Pancreas (tissue), 10 donors: ENCODE results near the gene CYP39A1. TPM values are rescaled to one million over a fixed set of nuclear protein-coding genes. Genes with fewer than 3 reads are reported as not detected.
A peak's percentile ranks its signal among the peaks of the same experiment; 100 is the strongest.

Source experiments
- ATAC-seq, 4 donors: fragments of 200-7000 bp; cut with Tn5 transposase; one replicate each; pipeline versions ENCODE4 v1.8.0 to v1.9.1; 2020; ENCODE audit warnings: mild to moderate bottlenecking in 4 of 4, moderate library complexity in 4 of 4
- DNase-seq, 6 donors: peaks; one replicate each; pipeline ENCODE4 v3.0.0-alpha.2; 2020
- FAIRE-seq: peaks from 2 replicates; lab custom pipeline; 2012; peaks lifted over from hg19 to GRCh38; lab: Jason Lieb, UNC
- H3K27ac ChIP-seq, 4 donors: fragments of 200-600 bp; sonication (generic); 1 replicate in 3 of 4; 2 replicates in 1 of 4; pipeline versions ENCODE4 v1.5.0 to v1.8.0; 2020
- H3K27me3 ChIP-seq, 4 donors: fragments of 200-600 bp; one replicate each; pipeline ENCODE4 v1.8.0; 2021
- H3K36me3 ChIP-seq, 3 donors: fragments of 200-600 bp; sonication (generic) in 1 of 3; one replicate each; pipeline versions ENCODE4 v1.5.0 to v1.8.0; 2020 to 2021
- H3K4me1 ChIP-seq, 3 donors: fragments of 200-600 bp; one replicate each; pipeline ENCODE4 v1.8.0; 2021
- H3K4me3 ChIP-seq, 4 donors: fragments of 200-600 bp; sonication (generic) in 2 of 4; one replicate each; pipeline versions ENCODE4 v1.5.0 to v1.8.0; 2020 to 2021
- H3K9me3 ChIP-seq, 4 donors: fragments of 200-600 bp; one replicate each; pipeline ENCODE4 v1.8.0; 2021
- WGBS, 2 donors: extraction: QIAGEN DNeasy Blood & Tissue Kit; methylation state at CpG; one replicate each; pipeline ENCODE4 v1.1.7; 2013; 5-methylcytosine and 5-hydroxymethylcytosine counted together
- intact Hi-C, 3 donors: fragments of 100-400 bp; cut with DNase I; formaldehyde crosslinking; loops; one replicate each; pipeline versions ENCODE4 v1.11.1 to v1.14.2; 2022
- polyA plus RNA-seq, 2 donors: library from polyadenylated mRNA; stranded (reverse); fragments of 200-250 nt; gene quantifications; one replicate each; pipeline ENCODE4 v1.2.3, GENCODE V29; 2013
- total RNA-seq, 6 donors: library from RNA; stranded (reverse); fragmentation: NEBNext Ultra II Directional in 4 of 6; extraction: Animal tissue kit (Norgen Biotek cat#: 25700) in 4 of 6; gene quantifications; one replicate each; pipeline versions ENCODE4 v1.2.1 to v1.2.4, GENCODE V29; 2021 to 2023
- TF ChIP-seq, protein P1 (sequence below), 4 donors: fragments of 200-600 bp; sonication (generic) in 3 of 4; IDR thresholded peaks; one replicate each; pipeline versions ENCODE4 v1.5.0 to v1.8.0; 2021; ENCODE audit warnings: antibody characterized with exemption in 4 of 4
- donor health status: healthy with polysubstance abuse.
- donor health status: DM: no; HTN: no; CAD: no; lungs with moderate emphysema.
- donor health status: DM: no; HTN: no; CAD: no.
- donor health status: control.
- donor health status: control.
- donor health status: Bipolar disorder and iron deficiency.
- donor health status: DM: yes; HTN: yes; CAD: no.
- donor health status: DM: no; HTN: no; CAD: no.
- donor health status: DM: no; HTN: no; CAD: no.
- donor health status: DM: yes; HTN: yes; CAD: no.

Gene CYP39A1
- total and polyA plus RNA-seq, 8 donors: 1.3 to 7.8 (median 3.4) TPM

DNA sequence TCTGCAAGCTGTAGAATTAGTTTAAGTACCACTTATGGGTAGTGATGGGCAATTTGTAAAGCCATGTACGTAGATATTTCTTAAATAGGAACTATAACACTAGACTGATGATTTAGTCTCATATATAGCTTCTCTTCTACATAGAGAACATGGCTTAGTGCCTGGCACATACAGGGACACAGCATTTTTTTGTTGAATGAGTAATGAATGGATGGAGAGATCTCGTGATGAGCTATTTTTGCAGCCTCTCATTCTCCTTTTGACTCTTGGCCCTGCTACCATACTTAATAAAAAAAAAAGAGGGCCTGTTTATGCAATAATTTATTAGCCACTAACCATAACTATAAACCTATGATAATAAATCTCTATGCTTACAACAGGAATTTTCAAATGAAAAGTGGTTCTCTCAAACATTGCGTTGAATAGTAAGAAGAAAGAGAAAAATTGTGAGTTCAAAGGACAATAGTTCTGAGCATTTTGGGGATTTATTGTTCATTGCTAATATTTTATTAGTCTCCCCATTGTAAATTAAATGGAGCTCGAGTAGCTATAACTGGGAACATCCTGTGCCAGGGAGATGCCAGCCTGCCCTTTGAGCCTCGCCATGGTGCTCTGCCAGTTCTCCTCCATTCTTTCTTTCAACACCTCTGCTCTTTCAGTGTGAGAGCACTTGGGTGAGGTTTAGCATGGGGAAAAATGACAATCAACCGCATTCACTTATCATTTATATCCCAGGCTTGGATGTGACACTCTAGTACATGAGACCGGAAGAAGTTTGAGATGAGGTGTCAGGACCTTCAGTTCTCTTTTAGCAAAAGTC is 146.7 kb downstream of the CYP39A1 start:
- 87 to 91% methylated on average over 7 of the region's 7 CpGs for WGBS, 2 donors
- H3K9me3 ChIP-seq: no peaks in the 10 kb centered on the region
- no peaks in the 10 kb centered on the region for H3K36me3 ChIP-seq
- ATAC-seq: no peak
- TF ChIP-seq, protein P1, sequence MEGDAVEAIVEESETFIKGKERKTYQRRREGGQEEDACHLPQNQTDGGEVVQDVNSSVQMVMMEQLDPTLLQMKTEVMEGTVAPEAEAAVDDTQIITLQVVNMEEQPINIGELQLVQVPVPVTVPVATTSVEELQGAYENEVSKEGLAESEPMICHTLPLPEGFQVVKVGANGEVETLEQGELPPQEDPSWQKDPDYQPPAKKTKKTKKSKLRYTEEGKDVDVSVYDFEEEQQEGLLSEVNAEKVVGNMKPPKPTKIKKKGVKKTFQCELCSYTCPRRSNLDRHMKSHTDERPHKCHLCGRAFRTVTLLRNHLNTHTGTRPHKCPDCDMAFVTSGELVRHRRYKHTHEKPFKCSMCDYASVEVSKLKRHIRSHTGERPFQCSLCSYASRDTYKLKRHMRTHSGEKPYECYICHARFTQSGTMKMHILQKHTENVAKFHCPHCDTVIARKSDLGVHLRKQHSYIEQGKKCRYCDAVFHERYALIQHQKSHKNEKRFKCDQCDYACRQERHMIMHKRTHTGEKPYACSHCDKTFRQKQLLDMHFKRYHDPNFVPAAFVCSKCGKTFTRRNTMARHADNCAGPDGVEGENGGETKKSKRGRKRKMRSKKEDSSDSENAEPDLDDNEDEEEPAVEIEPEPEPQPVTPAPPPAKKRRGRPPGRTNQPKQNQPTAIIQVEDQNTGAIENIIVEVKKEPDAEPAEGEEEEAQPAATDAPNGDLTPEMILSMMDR (IDR thresholded peaks at IDR 0.05): no peak
- no peaks in the 10 kb centered on the region for H3K27me3 ChIP-seq
- H3K27ac ChIP-seq: no peak overlapping the region
- FAIRE-seq: no peak
- peaks cover 17 to 25% (median 23%) of the 10 kb centered on the region in 3 donors for H3K4me1 ChIP-seq
- intact Hi-C loops: no loop called here
- no peak overlapping the region for H3K4me3 ChIP-seq
- no peak for DNase-seq

GRCh38 chr6:46504242-46504641 is 148.4 kb downstream of the CYP39A1 start:
- Histone ChIP-seq H3K36me3 (no peaks in the 10 kb centered on the region), H3K9me3 (no peaks in the 10 kb centered on the region), H3K4me3 (no peak overlapping the region), H3K27me3 (no peaks in the 10 kb centered on the region), H3K4me1 (peaks cover 11 to 19% (median 17%) of the 10 kb centered on the region in 3 donors), H3K27ac (no peak overlapping the region)
- TF ChIP-seq, protein P1 (IDR thresholded peaks at IDR 0.05): no peak
- intact Hi-C loops: no loop called here
- FAIRE-seq: no peak
- DNase-seq: no peak
- ATAC-seq: no peak

DNA sequence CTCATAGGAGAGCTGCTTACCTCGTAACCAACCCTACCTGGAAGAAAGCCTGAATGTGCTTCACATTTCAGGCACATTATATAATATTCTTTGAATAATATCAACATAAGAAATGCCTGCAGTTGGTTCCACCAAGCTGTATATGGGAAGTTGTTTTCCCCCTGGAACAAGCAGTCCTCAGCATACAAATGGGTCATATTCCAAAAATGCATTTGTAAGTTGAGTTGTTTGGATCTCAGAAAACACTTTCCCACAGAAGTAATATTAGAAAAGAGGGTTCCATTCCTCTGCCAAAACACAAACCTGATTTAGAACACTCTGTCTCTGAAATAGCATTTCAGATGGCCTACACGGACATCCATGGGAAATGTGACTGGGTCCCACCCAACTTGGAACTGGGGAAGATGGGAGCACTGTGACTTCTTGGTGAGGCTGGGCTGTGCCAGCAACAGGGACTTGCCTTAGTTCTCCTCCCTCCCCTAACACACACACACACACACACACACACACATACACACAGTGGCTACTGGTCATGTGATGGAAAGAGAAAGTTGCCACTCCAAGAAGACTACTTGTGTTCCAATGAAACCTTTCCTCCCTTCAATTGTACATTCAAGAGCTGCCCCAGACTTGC is 150.0 kb downstream of the CYP39A1 start:
- TF ChIP-seq, protein P1 (IDR thresholded peaks at IDR 0.05): no peak
- DNase-seq (no peak), ATAC-seq (peak in 1 of 4 donors; percentile 15), FAIRE-seq (no peak)
- H3K9me3 ChIP-seq: no peaks in the 10 kb centered on the region
- H3K27ac ChIP-seq: no peak overlapping the region
- peaks cover 1 to 7% (median 2%) of the 10 kb centered on the region in 3 donors for H3K4me1 ChIP-seq
- H3K27me3 ChIP-seq: no peaks in the 10 kb centered on the region
- WGBS, 2 donors: 83 to 92% methylated on average over 2 of the region's 2 CpGs
- intact Hi-C loops: no loop called here
- no peaks in the 10 kb centered on the region for H3K36me3 ChIP-seq
- no peak overlapping the region for H3K4me3 ChIP-seq

DNA sequence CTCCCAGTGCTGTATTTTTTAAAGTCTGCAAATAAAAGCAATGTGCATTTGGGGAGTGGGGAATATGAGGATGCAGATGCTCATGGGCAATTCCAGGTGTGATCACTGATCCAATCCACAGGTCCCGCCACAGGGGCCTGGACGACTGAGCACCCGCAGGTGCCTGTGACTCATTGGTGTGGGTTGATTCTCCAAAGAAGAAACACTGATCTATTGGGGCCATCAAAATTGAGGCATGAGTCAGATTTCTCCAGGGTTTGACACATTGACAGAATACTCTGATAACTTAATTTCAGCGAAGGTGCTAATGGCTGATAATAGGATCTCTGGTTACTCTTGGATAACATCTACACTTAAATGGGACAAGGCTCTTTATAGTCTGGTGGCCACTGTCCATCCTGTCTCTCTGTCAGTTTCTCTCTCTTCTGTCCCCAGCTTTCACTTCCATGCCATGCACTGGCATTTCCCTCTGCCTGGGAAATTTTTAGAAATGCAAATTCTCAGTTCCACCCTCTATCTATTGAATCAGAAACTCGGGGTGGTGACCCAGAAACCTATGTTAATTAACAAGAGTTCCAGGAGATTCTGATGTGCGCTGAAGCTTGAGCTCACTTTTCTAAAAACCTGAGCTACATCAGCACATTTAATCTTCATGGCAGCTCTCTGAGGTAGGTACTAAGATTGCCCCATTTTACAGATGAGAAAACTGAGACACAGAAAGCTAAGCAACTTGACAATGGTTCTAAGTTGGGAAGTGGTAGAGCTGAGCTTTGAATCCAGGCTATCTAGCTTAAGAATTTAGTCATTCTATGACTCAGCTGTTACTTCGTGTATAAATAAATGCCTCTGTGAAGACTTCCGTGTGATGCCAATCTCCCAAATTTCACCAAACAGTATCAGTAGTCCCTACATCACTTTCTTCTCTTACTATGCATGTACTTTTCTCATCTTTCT is 151.2 kb downstream of the CYP39A1 start:
- no peaks in the 10 kb centered on the region for H3K9me3 ChIP-seq
- H3K36me3 ChIP-seq: no peaks in the 10 kb centered on the region
- no peaks in the 10 kb centered on the region for H3K4me1 ChIP-seq
- DNase-seq (no peak), FAIRE-seq (no peak), ATAC-seq (no peak)
- no peaks in the 10 kb centered on the region for H3K27me3 ChIP-seq
- no peak overlapping the region for H3K4me3 ChIP-seq
- no peak overlapping the region for H3K27ac ChIP-seq
- intact Hi-C loops: no loop called here
- TF ChIP-seq, protein P1 (IDR thresholded peaks at IDR 0.05): no peak
- WGBS, 2 donors: 77 to 83% methylated on average over 8 of the region's 8 CpGs
